ENCODE results near the gene SEPTIN10.

GRCh38 chr2:109542384-109542783, 71.4 kb downstream of the SEPTIN10 start:
- TF ChIP-seq CTCF (IDR thresholded peaks at IDR 0.05) (no peak), EP300 (IDR thresholded peaks at IDR 0.05) (no peak), POLR2A (IDR thresholded peaks at IDR 0.05) (no peak)

Data from tibial nerve (tissue), 4 donors.